GM18502 (cell line): ENCODE results near the gene C1QL2.

Source experiments
- ATAC-seq: cut with Tn5 transposase; IDR thresholded peaks from one replicate; pipeline ENCODE4 v1.9.1; 2021; ENCODE audit warnings: mild to moderate bottlenecking; ENCODE audit not compliant: unreplicated experiment, poor library complexity

The C1QL2 gene

GRCh38 chr2:119158563-119159347, at the start of gene C1QL2:
TSS of gene C1QL2 (minus strand) at chr2:119158751. CDS start at chr2:119158269, 482 bp downstream.
- ATAC-seq: no peak

- no peak for ATAC-seq
Measured at GRCh38 chr2:119207447-119207846, 48.9 kb upstream of the C1QL2 start.

GRCh38 chr2:119206201-119206600, 47.6 kb upstream of the C1QL2 start:
- ATAC-seq: no peak

- ATAC-seq: no peak
Measured at GRCh38 chr2:119205001-119205706, 46.6 kb upstream of the C1QL2 start.

GRCh38 chr2:119204525-119204924, 46.0 kb upstream of the C1QL2 start:
- ATAC-seq: no peak

- ATAC-seq: no peak
Measured at GRCh38 chr2:119202610-119203310, 44.2 kb upstream of the C1QL2 start.

GRCh38 chr2:119201815-119202214, 43.3 kb upstream of the C1QL2 start:
- no peak for ATAC-seq

GRCh38 chr2:119198240-119198840, 39.8 kb upstream of the C1QL2 start:
- ATAC-seq: no peak

- no peak for ATAC-seq
Measured at GRCh38 chr2:119197529-119198239, 39.1 kb upstream of the C1QL2 start.

- ATAC-seq: no peak
Measured at GRCh38 chr2:119197126-119197405, 38.5 kb upstream of the C1QL2 start.

GRCh38 chr2:119196301-119197125, 38.0 kb upstream of the C1QL2 start:
- ATAC-seq: no peak

GRCh38 chr2:119195887-119196286, 37.3 kb upstream of the C1QL2 start:
- ATAC-seq: no peak

GRCh38 chr2:119195001-119195400, 36.5 kb upstream of the C1QL2 start:
- no peak for ATAC-seq

GRCh38 chr2:119192893-119193292, 34.3 kb upstream of the C1QL2 start:
- ATAC-seq: no peak

GRCh38 chr2:119190321-119191111, 32.0 kb upstream of the C1QL2 start:
- peak; percentile 39 for ATAC-seq

- ATAC-seq: no peak
Measured at GRCh38 chr2:119184512-119184911, 26.0 kb upstream of the C1QL2 start.

GRCh38 chr2:119181791-119182445, 23.4 kb upstream of the C1QL2 start:
- ATAC-seq: no peak

GRCh38 chr2:119181391-119181790, 22.8 kb upstream of the C1QL2 start:
- no peak for ATAC-seq
